ENCODE data around the gene TCP11L2.

The TCP11L2 gene

DNA sequence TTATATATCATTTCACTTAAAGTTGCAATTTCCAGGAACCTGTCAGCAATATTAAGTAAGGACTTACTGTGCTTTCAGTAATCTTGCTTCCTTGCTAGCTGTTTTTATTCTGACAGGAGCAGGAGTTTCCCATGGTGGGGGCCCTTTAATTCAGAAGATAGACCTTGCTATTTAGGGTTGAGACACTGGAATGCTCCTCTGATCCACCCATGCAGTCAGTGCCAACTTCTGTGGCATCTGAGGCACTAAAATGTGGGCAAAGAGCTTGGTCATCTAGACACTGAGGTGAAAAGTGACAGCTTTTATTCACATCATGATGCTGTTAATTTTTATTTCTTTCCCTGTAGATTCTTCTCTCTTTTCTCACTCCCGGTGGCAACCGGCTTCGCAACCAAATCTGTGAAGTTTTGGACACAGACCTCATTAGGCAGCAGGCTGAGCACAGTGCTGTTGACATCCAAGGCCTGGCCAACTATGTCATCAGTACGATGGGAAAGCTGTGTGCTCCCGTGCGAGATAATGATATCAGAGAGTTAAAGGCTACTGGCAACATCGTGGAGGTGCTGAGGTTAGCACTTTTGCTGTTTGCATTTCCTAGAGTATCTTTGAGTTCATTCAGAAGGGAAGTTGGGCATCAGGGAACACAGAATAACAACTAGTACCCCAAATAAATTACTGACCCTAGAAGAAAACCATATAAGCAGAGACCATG lies 18.8 kb downstream of the TCP11L2 start:
- H3K4me3 ChIP-seq (ENCODE audit: low read length in 2 of 2): no peak overlapping the region
- no peak overlapping the region for H3K27ac ChIP-seq (ENCODE audit: low read length)
- H3K9me3 ChIP-seq (ENCODE audit: control insufficient read depth in 2 of 2, low read length in 2 of 2): no peaks in the 10 kb centered on the region
- H3K27me3 ChIP-seq (ENCODE audit: control insufficient read depth in 1 of 2, insufficient read depth in 2 of 2, low read length in 2 of 2): no peaks in the 10 kb centered on the region
- H3K4me1 ChIP-seq (ENCODE audit: control insufficient read depth, insufficient read depth, low read length): no peaks in the 10 kb centered on the region
- peaks cover 58 to 60% of the 10 kb centered on the region in 2 donors for H3K36me3 ChIP-seq (ENCODE audit: control insufficient read depth in 2 of 2, insufficient read depth in 2 of 2, low read length in 2 of 2)
- no peak overlapping the region for H3K9ac ChIP-seq (ENCODE audit: low read length in 2 of 2)

DNA sequence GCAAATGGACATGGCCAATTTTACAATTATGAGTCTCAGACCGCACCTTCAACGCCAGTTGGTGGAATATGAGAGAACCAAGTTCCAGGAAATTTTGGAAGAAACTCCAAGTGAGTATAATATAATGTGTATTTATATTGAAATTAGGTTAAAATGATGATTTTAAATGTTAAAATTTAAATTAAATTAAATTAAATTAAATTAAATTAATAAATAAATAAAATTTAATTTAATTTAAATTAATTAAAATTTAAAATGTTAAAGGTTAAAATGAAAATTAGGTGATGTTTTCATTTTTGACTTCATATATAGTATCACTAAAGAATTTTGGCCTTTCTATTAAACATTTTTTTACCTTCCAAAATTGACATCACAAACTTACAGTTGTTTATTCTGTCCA lies 21.0 kb downstream of the TCP11L2 start:
- H3K4me1 ChIP-seq (ENCODE audit: control insufficient read depth, insufficient read depth, low read length): no peaks in the 10 kb centered on the region

DNA sequence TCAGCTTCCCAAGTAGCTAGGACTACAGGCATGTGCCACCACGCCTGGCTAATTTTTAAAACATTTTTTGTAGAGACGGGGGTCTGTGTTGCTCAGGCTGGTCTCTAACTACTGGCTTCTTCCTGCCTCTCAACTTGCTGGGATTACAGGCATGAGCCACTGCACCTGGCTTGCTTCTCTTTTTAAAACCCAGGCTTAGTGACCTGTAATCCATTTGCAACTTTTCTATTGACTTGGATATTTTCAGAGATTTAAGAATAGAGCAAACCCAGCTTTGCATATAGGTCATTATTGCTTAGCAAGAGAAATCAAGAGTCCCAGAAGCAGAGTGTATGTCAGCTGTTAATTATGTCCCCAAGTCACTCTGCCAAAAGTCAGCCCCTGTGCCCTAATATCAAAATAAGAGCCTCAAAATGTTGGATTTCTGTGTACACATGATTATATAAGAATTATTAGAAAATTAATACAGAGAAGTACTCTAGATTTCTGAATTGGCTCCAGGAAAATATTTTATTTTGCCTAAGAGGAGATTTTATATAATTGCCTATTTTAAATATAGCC lies 24.9 kb downstream of the TCP11L2 start:
- Histone ChIP-seq H3K36me3 (ENCODE audit: control insufficient read depth in 2 of 2, insufficient read depth in 2 of 2, low read length in 2 of 2) (peaks cover 40 to 44% of the 10 kb centered on the region in 2 donors), H3K4me1 (ENCODE audit: control insufficient read depth, insufficient read depth, low read length) (no peaks in the 10 kb centered on the region), H3K4me3 (ENCODE audit: low read length in 2 of 2) (no peak overlapping the region), H3K9ac (ENCODE audit: low read length in 2 of 2) (no peak overlapping the region), H3K9me3 (ENCODE audit: control insufficient read depth in 2 of 2, low read length in 2 of 2) (no peaks in the 10 kb centered on the region), H3K27ac (ENCODE audit: low read length) (no peak overlapping the region), H3K27me3 (ENCODE audit: control insufficient read depth in 1 of 2, insufficient read depth in 2 of 2, low read length in 2 of 2) (no peaks in the 10 kb centered on the region)

More for the DNA sequence above, 21.0 kb downstream of the TCP11L2 start:
- H3K4me3 ChIP-seq (ENCODE audit: low read length in 2 of 2): no peak overlapping the region
- H3K9me3 ChIP-seq (ENCODE audit: control insufficient read depth in 2 of 2, low read length in 2 of 2): no peaks in the 10 kb centered on the region
- H3K36me3 ChIP-seq (ENCODE audit: control insufficient read depth in 2 of 2, insufficient read depth in 2 of 2, low read length in 2 of 2): peaks cover 52 to 56% of the 10 kb centered on the region in 2 donors
- no peak overlapping the region for H3K27ac ChIP-seq (ENCODE audit: low read length)
- H3K9ac ChIP-seq (ENCODE audit: low read length in 2 of 2): no peak overlapping the region
- no peaks in the 10 kb centered on the region for H3K27me3 ChIP-seq (ENCODE audit: control insufficient read depth in 1 of 2, insufficient read depth in 2 of 2, low read length in 2 of 2)

DNA sequence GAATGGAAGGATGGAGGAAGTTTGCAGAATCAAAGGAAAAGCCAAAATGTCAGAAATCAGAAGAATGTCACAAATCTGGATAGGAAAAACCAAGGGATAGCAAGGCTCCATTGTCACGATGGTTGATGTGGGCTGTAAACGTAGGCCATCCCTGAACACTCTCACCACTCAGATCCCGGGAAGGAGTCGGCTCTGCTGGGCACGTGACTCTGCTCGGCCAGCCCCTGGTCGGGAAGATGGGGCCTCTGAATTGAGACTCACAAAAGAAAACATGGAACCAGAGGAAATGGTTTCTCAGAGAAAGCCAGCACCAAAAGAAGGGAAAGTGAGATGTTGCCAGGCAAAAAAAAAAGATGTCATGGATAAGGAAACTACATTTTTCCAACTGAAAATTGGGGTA lies 26.2 kb downstream of the TCP11L2 start:
- Histone ChIP-seq H3K9ac (ENCODE audit: low read length in 2 of 2) (no peak overlapping the region), H3K27me3 (ENCODE audit: control insufficient read depth in 1 of 2, insufficient read depth in 2 of 2, low read length in 2 of 2) (no peaks in the 10 kb centered on the region), H3K27ac (ENCODE audit: low read length) (no peak overlapping the region), H3K4me1 (ENCODE audit: control insufficient read depth, insufficient read depth, low read length) (no peaks in the 10 kb centered on the region), H3K36me3 (ENCODE audit: control insufficient read depth in 2 of 2, insufficient read depth in 2 of 2, low read length in 2 of 2) (peaks cover 32 to 37% of the 10 kb centered on the region in 2 donors), H3K9me3 (ENCODE audit: control insufficient read depth in 2 of 2, low read length in 2 of 2) (no peaks in the 10 kb centered on the region), H3K4me3 (ENCODE audit: low read length in 2 of 2) (no peak overlapping the region)

DNA sequence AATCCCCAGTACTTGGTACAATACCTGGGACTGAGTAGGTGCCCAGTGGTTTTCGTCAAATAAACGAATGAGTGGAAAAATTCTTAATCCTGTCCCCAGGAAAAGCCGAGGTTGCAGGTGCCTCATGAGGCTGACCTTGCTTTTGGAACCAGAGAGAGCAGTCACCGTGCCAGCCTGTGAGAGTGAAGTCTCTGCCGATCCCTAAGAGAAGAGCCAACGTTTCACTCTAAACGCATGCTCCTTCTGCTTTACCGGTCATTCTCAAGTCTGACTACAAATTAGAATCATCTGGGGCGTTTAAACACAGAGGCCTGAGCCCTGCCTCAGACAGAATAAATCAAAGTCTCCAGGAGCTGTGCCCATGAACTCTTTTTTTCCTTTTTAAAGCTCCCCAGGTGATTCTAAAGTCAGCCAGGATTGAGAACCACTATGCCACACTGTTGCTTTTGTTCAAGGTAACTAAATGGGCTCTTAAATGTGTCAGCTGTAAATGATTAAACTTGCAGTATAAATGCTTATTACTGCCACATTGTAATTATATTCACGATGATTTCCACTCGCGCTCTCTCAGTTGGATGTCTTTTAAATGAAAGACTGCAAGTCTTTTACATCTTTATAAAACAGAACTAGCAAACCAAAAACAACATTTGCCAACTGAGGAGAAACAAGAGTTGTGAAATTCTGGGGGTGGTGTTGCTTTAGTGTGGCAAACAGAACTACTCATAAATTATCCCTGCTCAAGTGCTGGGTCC lies 26.9 kb downstream of the TCP11L2 start:
- H3K36me3 ChIP-seq (ENCODE audit: control insufficient read depth in 2 of 2, insufficient read depth in 2 of 2, low read length in 2 of 2): peaks cover 26 to 30% of the 10 kb centered on the region in 2 donors
- H3K4me1 ChIP-seq (ENCODE audit: control insufficient read depth, insufficient read depth, low read length): no peaks in the 10 kb centered on the region
- H3K27me3 ChIP-seq (ENCODE audit: control insufficient read depth in 1 of 2, insufficient read depth in 2 of 2, low read length in 2 of 2): no peaks in the 10 kb centered on the region
- no peak overlapping the region for H3K27ac ChIP-seq (ENCODE audit: low read length)
- no peak overlapping the region for H3K9ac ChIP-seq (ENCODE audit: low read length in 2 of 2)
- H3K9me3 ChIP-seq (ENCODE audit: control insufficient read depth in 2 of 2, low read length in 2 of 2): no peaks in the 10 kb centered on the region
- H3K4me3 ChIP-seq (ENCODE audit: low read length in 2 of 2): no peak overlapping the region

DNA sequence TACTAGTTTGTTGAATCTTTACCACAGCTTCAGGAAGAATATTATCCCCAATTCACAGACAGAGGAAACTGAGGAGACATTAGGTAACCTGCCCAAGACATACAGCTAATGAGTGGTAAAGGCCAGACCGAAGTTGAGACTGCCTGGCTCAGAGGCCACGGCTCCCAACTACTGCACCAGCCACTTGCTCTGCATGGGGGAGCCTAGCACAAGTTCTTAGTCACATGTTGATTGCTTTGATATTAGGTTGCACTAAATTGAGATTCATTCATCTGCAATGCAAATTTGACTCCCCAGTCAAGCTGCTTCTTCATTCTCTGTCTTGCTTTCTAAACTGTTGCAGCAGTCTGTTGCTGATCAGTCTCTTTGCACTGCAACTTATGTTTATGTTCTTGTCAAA lies 29.1 kb downstream of the TCP11L2 start:
- Histone ChIP-seq H3K27me3 (ENCODE audit: control insufficient read depth in 1 of 2, insufficient read depth in 2 of 2, low read length in 2 of 2) (no peaks in the 10 kb centered on the region), H3K27ac (ENCODE audit: low read length) (no peak overlapping the region), H3K9ac (ENCODE audit: low read length in 2 of 2) (no peak overlapping the region), H3K4me3 (ENCODE audit: low read length in 2 of 2) (no peak overlapping the region), H3K4me1 (ENCODE audit: control insufficient read depth, insufficient read depth, low read length) (no peaks in the 10 kb centered on the region), H3K9me3 (ENCODE audit: control insufficient read depth in 2 of 2, low read length in 2 of 2) (no peaks in the 10 kb centered on the region), H3K36me3 (ENCODE audit: control insufficient read depth in 2 of 2, insufficient read depth in 2 of 2, low read length in 2 of 2) (peaks cover 14 to 19% of the 10 kb centered on the region in 2 donors)

DNA sequence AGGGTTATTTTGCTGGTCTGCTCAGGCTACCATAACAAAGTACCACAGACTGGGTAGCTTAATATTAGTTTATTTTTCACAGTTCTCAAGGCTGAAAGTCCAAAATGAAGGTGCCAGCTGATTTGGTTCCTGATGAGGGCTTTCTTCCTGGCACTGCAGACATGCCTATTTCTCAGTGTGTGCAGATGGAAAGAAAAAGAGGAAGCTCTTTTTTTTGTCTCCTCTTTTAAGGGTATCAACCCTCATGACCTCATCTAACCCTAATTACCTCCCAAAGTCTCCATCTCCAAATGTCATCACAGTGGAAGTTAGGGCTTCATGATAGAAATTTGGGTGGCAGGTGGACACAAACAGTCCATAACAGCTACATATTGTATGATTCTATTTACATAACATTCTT lies 30.0 kb downstream of the TCP11L2 start:
- Histone ChIP-seq H3K9me3 (ENCODE audit: control insufficient read depth in 2 of 2, low read length in 2 of 2) (no peaks in the 10 kb centered on the region), H3K36me3 (ENCODE audit: control insufficient read depth in 2 of 2, insufficient read depth in 2 of 2, low read length in 2 of 2) (peaks cover 20 to 24% of the 10 kb centered on the region in 2 donors), H3K9ac (ENCODE audit: low read length in 2 of 2) (no peak overlapping the region), H3K27ac (ENCODE audit: low read length) (no peak overlapping the region), H3K27me3 (ENCODE audit: control insufficient read depth in 1 of 2, insufficient read depth in 2 of 2, low read length in 2 of 2) (no peaks in the 10 kb centered on the region), H3K4me3 (ENCODE audit: low read length in 2 of 2) (no peak overlapping the region), H3K4me1 (ENCODE audit: control insufficient read depth, insufficient read depth, low read length) (no peaks in the 10 kb centered on the region)

DNA sequence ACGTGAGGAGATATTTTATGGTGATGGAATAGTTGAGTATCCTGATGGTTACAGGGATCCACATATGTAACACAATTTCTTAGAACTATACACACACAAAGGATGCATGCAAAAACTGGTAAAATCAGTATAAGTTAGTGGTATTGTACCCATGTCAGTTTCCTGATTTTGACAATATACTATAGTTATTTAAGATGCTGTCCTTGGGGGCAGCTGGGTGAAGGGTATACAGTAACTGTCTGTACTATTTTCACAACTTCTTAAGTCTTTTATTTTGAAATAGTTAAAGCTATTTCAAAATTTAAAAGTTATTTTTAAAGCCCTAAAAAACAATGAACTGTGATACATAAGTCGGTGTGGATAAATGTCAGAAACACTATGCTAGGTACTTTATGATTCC lies 30.5 kb downstream of the TCP11L2 start:
- Histone ChIP-seq H3K27ac (ENCODE audit: low read length) (no peak overlapping the region), H3K36me3 (ENCODE audit: control insufficient read depth in 2 of 2, insufficient read depth in 2 of 2, low read length in 2 of 2) (peaks cover 20 to 24% of the 10 kb centered on the region in 2 donors), H3K4me1 (ENCODE audit: control insufficient read depth, insufficient read depth, low read length) (no peaks in the 10 kb centered on the region), H3K4me3 (ENCODE audit: low read length in 2 of 2) (no peak overlapping the region), H3K9me3 (ENCODE audit: control insufficient read depth in 2 of 2, low read length in 2 of 2) (no peaks in the 10 kb centered on the region), H3K27me3 (ENCODE audit: control insufficient read depth in 1 of 2, insufficient read depth in 2 of 2, low read length in 2 of 2) (no peaks in the 10 kb centered on the region), H3K9ac (ENCODE audit: low read length in 2 of 2) (no peak overlapping the region)

DNA sequence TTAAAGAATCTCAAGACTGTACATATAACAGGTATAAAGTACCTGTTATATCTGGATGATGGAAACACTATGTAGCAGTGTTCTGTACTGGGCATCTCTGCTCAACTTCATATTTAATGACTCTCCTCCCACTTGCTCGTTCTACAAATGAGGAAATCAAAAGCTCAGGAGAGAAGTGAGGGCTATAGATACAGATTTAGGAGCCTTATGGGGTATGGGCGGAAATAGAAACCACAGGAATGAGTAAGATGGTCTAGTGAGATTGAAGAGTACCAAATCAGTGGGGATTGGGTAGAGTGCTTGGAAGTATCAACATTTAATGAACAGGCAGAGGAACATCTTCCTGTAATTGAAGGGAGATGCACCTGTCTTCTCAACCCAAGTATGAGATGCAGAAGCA lies 31.2 kb downstream of the TCP11L2 start:
- Histone ChIP-seq H3K4me1 (ENCODE audit: control insufficient read depth, insufficient read depth, low read length) (no peaks in the 10 kb centered on the region), H3K4me3 (ENCODE audit: low read length in 2 of 2) (no peak overlapping the region), H3K36me3 (ENCODE audit: control insufficient read depth in 2 of 2, insufficient read depth in 2 of 2, low read length in 2 of 2) (peaks cover 17 to 22% of the 10 kb centered on the region in 2 donors), H3K9me3 (ENCODE audit: control insufficient read depth in 2 of 2, low read length in 2 of 2) (no peaks in the 10 kb centered on the region), H3K27me3 (ENCODE audit: control insufficient read depth in 1 of 2, insufficient read depth in 2 of 2, low read length in 2 of 2) (no peaks in the 10 kb centered on the region), H3K9ac (ENCODE audit: low read length in 2 of 2) (no peak overlapping the region), H3K27ac (ENCODE audit: low read length) (no peak overlapping the region)

DNA sequence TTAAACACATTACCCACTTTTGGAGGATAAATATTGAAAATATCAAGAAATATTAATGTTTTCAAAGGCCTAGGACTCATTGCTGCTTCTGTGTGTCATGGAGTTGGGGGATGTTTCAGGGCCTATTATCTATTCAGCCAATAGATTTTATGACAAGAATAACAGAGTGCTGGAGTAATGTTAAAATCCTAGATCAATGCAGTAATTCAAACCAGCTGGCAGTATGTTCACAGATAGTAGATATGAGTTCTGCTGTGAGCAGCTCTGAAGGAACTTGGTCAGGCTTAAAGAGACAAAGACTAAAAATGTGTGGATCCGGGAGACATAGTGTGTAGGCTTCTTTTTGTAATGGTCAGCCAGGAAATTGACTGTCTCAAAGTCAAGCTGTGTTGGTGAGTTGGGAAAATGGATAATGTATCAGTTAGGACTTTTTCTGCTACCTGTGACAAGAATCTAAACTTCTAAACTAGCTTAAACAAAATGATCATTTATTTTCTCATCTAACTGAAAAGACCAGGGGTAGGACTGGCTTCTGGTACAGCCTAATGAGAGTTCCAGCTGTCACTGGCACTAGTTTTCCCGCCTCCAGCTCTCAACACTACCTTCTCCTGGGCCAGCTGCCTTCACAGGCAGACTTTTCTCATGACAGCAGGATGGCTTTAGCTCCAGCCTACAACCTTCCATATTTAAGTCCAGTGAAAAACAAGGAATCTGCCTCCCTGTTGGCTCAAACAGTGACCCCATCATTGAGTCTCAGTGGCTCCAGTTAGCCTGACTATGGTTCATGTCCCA lies 38.7 kb downstream of the TCP11L2 start:
- Histone ChIP-seq H3K27ac (ENCODE audit: low read length) (peak overlapping the region; percentile 31), H3K4me3 (ENCODE audit: low read length in 2 of 2) (no peak overlapping the region), H3K9ac (ENCODE audit: low read length in 2 of 2) (no peak overlapping the region), H3K4me1 (ENCODE audit: control insufficient read depth, insufficient read depth, low read length) (peaks cover 17% of the 10 kb centered on the region), H3K9me3 (ENCODE audit: control insufficient read depth in 2 of 2, low read length in 2 of 2) (no peaks in the 10 kb centered on the region), H3K36me3 (ENCODE audit: control insufficient read depth in 2 of 2, insufficient read depth in 2 of 2, low read length in 2 of 2) (peaks cover 7 to 9% of the 10 kb centered on the region in 2 donors), H3K27me3 (ENCODE audit: control insufficient read depth in 1 of 2, insufficient read depth in 2 of 2, low read length in 2 of 2) (no peaks in the 10 kb centered on the region)
